ENCODE data around the gene CACNG4.

Gene CACNG4

DNA sequence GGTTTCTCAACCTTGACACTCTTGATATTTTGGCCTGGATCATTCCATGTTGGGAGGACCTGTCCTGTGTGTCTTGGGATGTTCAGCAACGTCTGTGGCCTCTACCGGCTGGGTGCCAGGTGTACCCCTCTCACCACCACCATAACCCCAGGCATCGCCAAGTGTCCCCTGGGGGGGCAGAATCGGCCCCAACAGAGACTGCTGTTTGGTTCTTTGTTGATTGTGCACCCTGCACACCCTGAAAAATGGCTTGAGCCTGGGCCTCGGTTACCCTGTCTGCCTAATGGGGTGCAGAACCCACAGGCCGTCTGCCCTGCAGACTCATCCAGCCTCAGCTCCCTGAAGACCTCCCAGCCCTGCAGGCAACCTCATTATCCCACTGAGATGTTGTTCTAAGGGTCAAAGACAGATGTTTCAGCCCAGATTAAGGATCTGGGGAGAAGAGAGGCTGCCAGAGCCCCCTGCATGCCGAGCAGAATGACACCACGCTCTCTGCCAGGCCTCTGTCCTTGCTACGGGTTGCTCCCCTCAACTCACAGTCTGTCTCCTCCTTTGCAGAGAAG is 89.0 kb downstream of the CACNG4 start:
- ATAC-seq (ENCODE audit: insufficient read depth, low read depth) (no peak), DNase-seq (no peak)
- Histone ChIP-seq H4K20me1 (ENCODE audit: insufficient read depth, low read length) (no peaks in the 10 kb centered on the region), H2AFZ (ENCODE audit: low read depth, low read length) (no peak overlapping the region), H3K27me3 (ENCODE audit: insufficient read depth, low read length, poor library complexity) (no peaks in the 10 kb centered on the region), H3K9ac (ENCODE audit: low read depth, low read length) (no peak overlapping the region), H3K4me3 (ENCODE audit: low read depth in 1 of 2, low read length in 2 of 2) (no peak overlapping the region), H3K4me1 (ENCODE audit: insufficient read depth, low read length) (no peaks in the 10 kb centered on the region), H3K9me3 (ENCODE audit: insufficient read depth, low read length, severe bottlenecking) (peaks cover 11% of the 10 kb centered on the region), H3K4me2 (ENCODE audit: insufficient read depth, low read length) (no peak overlapping the region), H3K79me2 (ENCODE audit: insufficient read depth, low read length) (no peaks in the 10 kb centered on the region), H3K27ac (ENCODE audit: low read length) (no peak overlapping the region), H3K36me3 (ENCODE audit: insufficient read depth, low read length) (no peaks in the 10 kb centered on the region)
- TF ChIP-seq, protein P1, sequence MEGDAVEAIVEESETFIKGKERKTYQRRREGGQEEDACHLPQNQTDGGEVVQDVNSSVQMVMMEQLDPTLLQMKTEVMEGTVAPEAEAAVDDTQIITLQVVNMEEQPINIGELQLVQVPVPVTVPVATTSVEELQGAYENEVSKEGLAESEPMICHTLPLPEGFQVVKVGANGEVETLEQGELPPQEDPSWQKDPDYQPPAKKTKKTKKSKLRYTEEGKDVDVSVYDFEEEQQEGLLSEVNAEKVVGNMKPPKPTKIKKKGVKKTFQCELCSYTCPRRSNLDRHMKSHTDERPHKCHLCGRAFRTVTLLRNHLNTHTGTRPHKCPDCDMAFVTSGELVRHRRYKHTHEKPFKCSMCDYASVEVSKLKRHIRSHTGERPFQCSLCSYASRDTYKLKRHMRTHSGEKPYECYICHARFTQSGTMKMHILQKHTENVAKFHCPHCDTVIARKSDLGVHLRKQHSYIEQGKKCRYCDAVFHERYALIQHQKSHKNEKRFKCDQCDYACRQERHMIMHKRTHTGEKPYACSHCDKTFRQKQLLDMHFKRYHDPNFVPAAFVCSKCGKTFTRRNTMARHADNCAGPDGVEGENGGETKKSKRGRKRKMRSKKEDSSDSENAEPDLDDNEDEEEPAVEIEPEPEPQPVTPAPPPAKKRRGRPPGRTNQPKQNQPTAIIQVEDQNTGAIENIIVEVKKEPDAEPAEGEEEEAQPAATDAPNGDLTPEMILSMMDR (IDR thresholded peaks at IDR 0.05; ENCODE audit: borderline replicate concordance, extremely low read depth, low read length, poor library complexity, severe bottlenecking) = no peak
- no peak for TF ChIP-seq EZH2 (IDR thresholded peaks at IDR 0.05; ENCODE audit: borderline replicate concordance, low read depth, low read length, severe bottlenecking)

DNA sequence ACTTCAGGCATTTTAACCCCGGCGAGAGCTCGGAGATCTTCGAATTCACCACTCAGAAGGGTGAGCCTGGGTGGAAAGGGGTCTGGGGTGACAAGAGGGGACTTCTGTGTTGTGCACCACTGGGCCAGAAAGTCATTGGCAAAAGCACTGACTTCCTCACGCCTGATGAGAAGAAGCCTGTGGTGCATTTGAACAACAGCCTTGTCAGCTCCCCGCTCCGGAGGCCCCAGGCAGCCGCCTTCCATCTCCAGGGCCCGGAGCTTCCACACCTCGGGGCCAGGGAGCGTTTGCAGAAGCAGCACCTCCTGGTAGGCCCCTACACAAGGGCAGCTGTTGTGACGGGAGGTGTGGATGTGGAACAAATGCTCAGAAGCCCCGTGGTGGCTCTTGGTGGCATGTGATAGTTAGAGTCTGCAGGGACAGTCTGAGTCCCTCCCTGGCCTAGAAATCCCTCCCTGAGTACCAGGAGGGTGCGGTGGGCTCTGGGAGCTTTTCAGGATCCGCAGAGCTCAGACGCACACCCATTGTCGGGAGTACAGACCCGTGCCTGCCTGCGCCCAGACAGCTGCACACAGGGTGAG is 89.6 kb downstream of the CACNG4 start:
- H3K9me3 ChIP-seq (ENCODE audit: insufficient read depth, low read length, severe bottlenecking) = peaks cover 6% of the 10 kb centered on the region
- DNase-seq (no peak), ATAC-seq (ENCODE audit: insufficient read depth, low read depth) (no peak)
- H3K4me1 ChIP-seq (ENCODE audit: insufficient read depth, low read length) = no peaks in the 10 kb centered on the region
- no peaks in the 10 kb centered on the region for H3K36me3 ChIP-seq (ENCODE audit: insufficient read depth, low read length)
- H3K4me2 ChIP-seq (ENCODE audit: insufficient read depth, low read length) = no peak overlapping the region
- no peak for TF ChIP-seq EZH2 (IDR thresholded peaks at IDR 0.05; ENCODE audit: borderline replicate concordance, low read depth, low read length, severe bottlenecking)
- TF ChIP-seq, protein P1 (IDR thresholded peaks at IDR 0.05; ENCODE audit: borderline replicate concordance, extremely low read depth, low read length, poor library complexity, severe bottlenecking) = no peak
- H3K27me3 ChIP-seq (ENCODE audit: insufficient read depth, low read length, poor library complexity) = no peaks in the 10 kb centered on the region
- no peak overlapping the region for H3K27ac ChIP-seq (ENCODE audit: low read length)
- no peaks in the 10 kb centered on the region for H4K20me1 ChIP-seq (ENCODE audit: insufficient read depth, low read length)
- no peak overlapping the region for H2AFZ ChIP-seq (ENCODE audit: low read depth, low read length)
- no peaks in the 10 kb centered on the region for H3K79me2 ChIP-seq (ENCODE audit: insufficient read depth, low read length)
- H3K9ac ChIP-seq (ENCODE audit: low read depth, low read length) = no peak overlapping the region
- no peak overlapping the region for H3K4me3 ChIP-seq (ENCODE audit: low read depth in 1 of 2, low read length in 2 of 2)

DNA sequence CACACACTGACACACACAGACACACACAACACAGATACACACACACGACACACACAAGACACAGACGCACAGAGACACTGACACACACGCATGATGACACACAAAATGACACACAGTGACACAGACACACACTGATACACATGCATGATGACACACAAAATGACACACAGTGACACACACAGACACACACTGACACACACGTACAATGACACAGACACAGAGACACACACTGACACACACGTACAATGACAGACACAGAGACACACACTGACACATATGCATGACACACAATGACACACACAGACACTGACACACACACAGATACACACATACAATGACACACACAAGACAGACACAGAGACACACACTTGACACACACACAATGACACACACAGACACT is 90.1 kb downstream of the CACNG4 start:
- no peak overlapping the region for H3K4me2 ChIP-seq (ENCODE audit: insufficient read depth, low read length)
- no peak for DNase-seq
- H3K36me3 ChIP-seq (ENCODE audit: insufficient read depth, low read length) = no peaks in the 10 kb centered on the region
- H3K79me2 ChIP-seq (ENCODE audit: insufficient read depth, low read length) = no peaks in the 10 kb centered on the region
- no peaks in the 10 kb centered on the region for H3K4me1 ChIP-seq (ENCODE audit: insufficient read depth, low read length)
- peaks cover 1% of the 10 kb centered on the region for H3K9me3 ChIP-seq (ENCODE audit: insufficient read depth, low read length, severe bottlenecking)
- no peaks in the 10 kb centered on the region for H4K20me1 ChIP-seq (ENCODE audit: insufficient read depth, low read length)
- no peak overlapping the region for H2AFZ ChIP-seq (ENCODE audit: low read depth, low read length)
- TF ChIP-seq EZH2 (IDR thresholded peaks at IDR 0.05; ENCODE audit: borderline replicate concordance, low read depth, low read length, severe bottlenecking) = no peak
- TF ChIP-seq, protein P1 (IDR thresholded peaks at IDR 0.05; ENCODE audit: borderline replicate concordance, extremely low read depth, low read length, poor library complexity, severe bottlenecking) = no peak
- H3K27ac ChIP-seq (ENCODE audit: low read length) = no peak overlapping the region
- no peak overlapping the region for H3K4me3 ChIP-seq (ENCODE audit: low read depth in 1 of 2, low read length in 2 of 2)
- H3K27me3 ChIP-seq (ENCODE audit: insufficient read depth, low read length, poor library complexity) = no peaks in the 10 kb centered on the region
- ATAC-seq (ENCODE audit: insufficient read depth, low read depth) = no peak
- H3K9ac ChIP-seq (ENCODE audit: low read depth, low read length) = no peak overlapping the region

All from DND-41 (cell line).